Esophagus muscularis mucosa (tissue), 3 donors: ENCODE measurements around the gene GUCA2A.

ENCODE experiments used
- POLR2AphosphoS5 ChIP-seq, 2 donors: sonication (generic); formaldehyde crosslinking; IDR thresholded peaks; one replicate each; pipeline ENCODE4 v1.6.1; 2017; ENCODE audit warnings: antibody characterized with exemption in 2 of 2
- TF ChIP-seq, protein P1 (sequence below), 3 experiments: fragments of 200-600 bp in 2 of 3; fragments of 450-650 bp in 1 of 3; sonication (generic) in 2 of 3; IDR thresholded peaks; one replicate each; pipeline ENCODE4 v1.5.1; 2017 to 2019; ENCODE audit warnings: antibody characterized with exemption in 3 of 3, mild to moderate bottlenecking in 2 of 3, moderate library complexity in 1 of 3

DNA sequence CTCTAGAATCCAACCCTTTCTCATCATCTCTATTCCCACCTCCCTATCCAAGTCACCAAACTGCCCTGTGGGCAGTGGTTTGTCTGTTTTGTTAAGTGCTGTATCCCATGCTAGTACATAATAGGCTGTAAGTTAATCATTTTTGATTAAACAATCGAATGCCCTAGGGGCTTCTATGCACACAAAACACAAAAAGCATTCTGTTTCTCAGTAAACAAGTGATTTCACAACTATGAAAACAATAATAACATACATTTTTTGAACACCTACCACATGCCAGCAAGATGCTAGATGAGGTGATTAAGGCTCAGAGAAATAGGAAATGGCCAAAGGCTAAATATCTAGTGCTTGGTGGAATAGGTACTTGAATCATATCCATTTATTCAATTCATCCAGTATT is 16.4 kb downstream of the GUCA2A start:
- TF ChIP-seq, protein P1, sequence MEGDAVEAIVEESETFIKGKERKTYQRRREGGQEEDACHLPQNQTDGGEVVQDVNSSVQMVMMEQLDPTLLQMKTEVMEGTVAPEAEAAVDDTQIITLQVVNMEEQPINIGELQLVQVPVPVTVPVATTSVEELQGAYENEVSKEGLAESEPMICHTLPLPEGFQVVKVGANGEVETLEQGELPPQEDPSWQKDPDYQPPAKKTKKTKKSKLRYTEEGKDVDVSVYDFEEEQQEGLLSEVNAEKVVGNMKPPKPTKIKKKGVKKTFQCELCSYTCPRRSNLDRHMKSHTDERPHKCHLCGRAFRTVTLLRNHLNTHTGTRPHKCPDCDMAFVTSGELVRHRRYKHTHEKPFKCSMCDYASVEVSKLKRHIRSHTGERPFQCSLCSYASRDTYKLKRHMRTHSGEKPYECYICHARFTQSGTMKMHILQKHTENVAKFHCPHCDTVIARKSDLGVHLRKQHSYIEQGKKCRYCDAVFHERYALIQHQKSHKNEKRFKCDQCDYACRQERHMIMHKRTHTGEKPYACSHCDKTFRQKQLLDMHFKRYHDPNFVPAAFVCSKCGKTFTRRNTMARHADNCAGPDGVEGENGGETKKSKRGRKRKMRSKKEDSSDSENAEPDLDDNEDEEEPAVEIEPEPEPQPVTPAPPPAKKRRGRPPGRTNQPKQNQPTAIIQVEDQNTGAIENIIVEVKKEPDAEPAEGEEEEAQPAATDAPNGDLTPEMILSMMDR (IDR thresholded peaks at IDR 0.05), result no peak
- no peak for TF ChIP-seq POLR2AphosphoS5 (IDR thresholded peaks at IDR 0.05)
